HG03139 (cell line): ENCODE measurements around the gene DGCR2.
A peak's percentile ranks its signal among the peaks of the same experiment; 100 is the strongest.

Source experiments
- ATAC-seq: cut with Tn5 transposase; IDR thresholded peaks from one replicate; pipeline ENCODE4 v1.9.1; 2021; ENCODE audit not compliant: unreplicated experiment

The DGCR2 gene

DNA sequence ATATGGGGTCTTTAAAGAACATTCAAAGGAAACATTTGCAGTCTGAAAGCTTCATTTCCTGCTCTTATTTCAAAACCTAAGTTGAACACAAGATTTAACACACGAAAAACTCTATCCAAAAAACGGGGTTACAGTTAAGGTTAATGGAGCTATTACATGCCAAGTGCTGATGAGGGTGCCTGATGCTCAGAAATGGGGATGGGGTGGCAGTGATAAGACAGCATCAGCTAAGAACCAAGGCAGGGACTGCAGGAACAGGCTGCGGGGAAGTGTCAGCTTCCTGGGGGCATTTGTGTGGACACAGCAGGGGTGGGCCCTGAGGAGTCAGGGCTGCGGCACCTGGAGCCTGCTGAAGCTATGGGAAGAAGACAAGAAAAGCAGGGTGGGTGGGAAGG is 12.2 kb downstream of the DGCR2 start:
- ATAC-seq = no peak

DNA sequence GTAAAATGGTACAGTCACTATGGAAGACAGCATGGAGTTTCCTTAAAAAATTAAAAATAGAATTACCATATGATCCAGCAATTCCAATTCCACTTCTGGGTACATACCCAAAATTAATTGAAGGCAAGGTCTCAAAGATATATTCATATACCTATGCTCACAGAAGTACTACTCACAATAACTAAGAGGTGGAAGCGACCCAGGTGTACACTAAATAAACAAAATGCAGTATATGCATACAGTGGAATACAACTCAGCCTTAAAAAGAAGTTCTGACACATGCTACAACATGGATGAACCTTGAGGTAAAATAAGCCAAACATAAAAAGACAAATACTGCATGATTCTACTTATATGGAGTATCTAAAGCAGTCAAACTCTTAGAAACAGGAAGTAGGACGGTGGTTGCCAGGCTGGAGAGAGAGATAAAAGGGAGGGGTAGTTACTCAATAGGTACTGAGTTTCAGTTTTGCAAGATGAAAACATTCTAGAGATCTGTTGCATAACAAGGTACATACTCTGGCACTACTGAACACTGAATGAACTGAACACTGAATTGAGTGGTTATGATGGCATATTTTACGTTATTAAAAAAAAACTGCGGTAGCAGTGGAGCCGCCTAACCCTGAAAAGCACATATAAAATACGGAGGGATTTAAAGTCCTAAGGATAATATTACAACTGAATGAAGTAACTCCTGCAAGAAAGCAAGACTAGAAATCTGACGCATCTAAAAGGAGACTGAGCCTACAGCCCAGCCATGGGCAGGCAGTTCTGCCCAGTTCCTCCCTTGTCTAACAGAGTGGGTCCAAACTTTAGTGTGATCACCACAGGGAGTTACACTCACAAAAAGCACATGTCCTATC is 12.8 kb downstream of the DGCR2 start:
- peak; percentile 84 for ATAC-seq

DNA sequence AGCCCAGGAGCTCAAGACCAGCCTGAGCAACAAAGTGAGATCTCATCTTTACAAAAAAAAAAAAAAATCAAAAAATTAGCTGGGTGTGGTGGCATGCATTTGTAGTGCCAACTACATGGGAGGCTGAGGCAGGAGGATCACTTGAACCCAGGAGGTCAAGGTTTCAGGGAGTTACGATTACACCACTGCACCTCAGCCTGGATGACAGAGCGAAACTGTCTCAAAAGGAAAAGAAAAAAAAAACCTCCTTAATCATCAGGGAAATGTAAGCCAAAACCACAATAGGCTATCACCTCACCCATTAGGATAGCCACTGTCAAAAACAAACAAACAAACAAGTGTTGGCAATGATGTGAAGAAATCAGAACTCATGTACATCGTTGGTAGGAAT is 13.4 kb downstream of the DGCR2 start:
- ATAC-seq = no peak

DNA sequence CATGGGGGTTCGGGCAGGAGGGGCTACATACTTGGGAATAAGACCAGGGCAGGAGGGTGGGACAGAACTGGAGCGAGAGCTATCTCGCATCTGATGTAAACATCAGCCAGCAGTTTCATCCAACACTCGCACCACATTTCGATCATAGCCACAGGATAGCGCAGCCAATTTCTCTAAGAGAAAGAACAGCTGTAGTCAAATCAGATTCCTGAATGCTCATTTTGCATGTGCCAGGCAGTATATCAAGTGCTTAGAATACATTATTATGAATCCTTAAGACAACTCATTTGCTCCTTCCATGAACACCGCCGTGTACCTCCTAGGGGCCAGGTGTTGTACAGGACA is 14.5 kb downstream of the DGCR2 start:
- ATAC-seq = no peak

DNA sequence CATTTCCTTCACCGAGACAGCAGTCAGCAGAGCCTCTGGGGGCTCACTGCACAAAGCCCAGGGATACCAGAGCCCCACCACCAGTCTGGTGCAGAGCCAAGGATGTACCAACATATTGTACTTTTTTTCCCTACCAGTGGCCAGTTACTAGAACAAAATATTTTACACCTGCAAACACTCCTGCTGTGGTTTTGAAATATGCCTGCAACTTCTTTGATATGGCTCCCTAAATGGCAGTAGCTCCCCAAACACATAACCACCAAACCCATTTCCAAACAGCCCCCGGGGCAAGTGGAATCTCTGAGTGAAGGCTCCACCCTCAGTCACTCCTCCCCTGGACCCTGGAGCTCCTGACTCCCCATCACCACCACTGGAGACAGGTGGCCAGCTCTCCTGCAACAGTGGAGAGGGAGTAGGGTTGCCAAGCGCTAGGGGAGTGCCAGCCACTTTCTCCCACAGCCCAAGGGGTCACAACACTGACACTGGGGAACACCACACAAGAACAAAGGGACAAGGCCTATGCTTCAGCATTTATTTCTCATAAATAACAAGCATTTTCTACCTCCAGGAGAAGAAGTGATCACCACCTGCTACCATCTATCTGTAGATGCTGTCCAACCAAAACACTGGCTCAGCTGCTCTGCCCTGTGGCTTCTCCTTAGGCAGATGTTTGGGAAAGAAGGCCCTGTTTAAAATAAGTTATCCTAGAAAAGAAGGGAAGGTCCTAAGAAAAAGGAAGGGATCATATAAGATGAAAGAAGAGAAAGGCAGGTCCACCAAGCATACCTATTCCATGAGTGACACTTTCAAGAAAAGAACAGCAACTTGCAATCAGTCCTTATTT is 15.1 kb downstream of the DGCR2 start:
- no peak for ATAC-seq

GRCh38 chr22:19105867-19106802 is 16.1 kb downstream of the DGCR2 start:
- ATAC-seq = no peak

DNA sequence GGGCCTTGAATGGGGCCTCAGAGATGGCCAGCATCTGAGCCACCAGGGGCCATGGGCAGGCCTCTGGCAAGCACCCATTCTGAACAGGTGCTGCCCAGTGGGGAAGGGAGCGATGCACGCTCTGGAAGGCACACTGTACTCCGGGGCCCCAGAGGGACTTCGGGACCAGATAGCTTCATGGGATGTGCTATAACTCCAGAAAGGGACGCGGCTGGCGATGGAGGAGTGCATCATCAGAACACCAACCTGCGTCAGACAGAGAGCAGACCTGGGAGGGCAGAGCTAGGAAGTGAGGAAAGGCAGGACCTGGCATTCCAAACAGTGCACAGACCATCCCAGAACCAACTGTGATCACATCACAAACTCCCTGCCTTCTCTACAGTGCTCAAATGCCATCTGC is 16.8 kb downstream of the DGCR2 start:
- ATAC-seq = no peak

GRCh38 chr22:19103880-19104821 is 18.1 kb downstream of the DGCR2 start:
- ATAC-seq = no peak

DNA sequence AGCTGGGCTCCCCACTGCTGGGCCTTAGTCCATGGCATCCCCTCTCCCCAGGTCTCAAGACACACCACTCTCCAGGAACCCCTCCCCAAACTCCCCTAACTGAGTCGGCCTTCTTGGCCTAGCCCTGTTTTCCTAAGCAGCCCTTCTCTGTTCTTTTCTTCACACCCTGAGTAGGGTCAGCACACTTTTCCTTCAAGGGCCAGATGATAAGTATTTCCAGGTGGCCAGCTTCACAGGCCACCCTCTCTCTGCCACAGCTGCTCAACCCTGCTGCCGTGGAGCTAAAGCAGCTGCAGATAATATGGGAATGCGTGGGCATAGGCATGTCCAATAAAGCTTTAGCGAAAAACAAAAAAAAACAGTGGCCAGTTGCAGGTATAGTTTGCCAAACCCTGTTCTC is 24.1 kb downstream of the DGCR2 start:
- no peak for ATAC-seq

GRCh38 chr22:19097518-19097917 is 24.7 kb downstream of the DGCR2 start:
- ATAC-seq = no peak

- ATAC-seq = no peak
Measured at GRCh38 chr22:19096555-19096954, 25.7 kb downstream of the DGCR2 start.

GRCh38 chr22:19094393-19094997 is 27.7 kb downstream of the DGCR2 start:
- no peak for ATAC-seq

GRCh38 chr22:19092725-19093124 is 29.5 kb downstream of the DGCR2 start:
- ATAC-seq = no peak

DNA sequence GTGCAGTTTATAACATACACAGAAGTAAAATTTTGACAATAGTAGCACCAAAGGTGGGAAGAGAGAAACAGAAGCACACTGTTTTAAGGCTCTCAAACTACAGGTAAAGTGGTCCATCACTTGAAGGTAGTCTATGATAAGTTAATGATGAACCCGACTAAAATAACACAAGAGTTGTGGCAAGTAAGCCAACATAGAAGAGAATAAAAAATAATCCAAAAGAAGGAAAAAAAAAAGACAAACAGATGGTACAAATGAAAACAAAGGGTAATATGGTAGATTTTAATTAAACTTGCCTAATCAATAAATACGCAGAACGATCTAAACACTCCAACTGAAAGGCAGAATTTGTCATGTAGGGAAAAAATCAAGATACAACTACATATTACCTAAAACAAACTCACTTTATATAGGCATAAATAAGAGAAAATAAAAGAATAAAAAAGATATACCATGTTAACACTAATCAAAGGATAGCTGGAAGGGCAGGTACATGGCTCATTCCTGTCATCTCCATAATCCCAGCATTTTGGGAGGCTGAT is 31.6 kb downstream of the DGCR2 start:
- ATAC-seq = no peak

GRCh38 chr22:19090183-19090582 is 32.0 kb downstream of the DGCR2 start:
- ATAC-seq = no peak

GRCh38 chr22:19088866-19089595 is 33.2 kb downstream of the DGCR2 start:
- ATAC-seq = no peak

DNA sequence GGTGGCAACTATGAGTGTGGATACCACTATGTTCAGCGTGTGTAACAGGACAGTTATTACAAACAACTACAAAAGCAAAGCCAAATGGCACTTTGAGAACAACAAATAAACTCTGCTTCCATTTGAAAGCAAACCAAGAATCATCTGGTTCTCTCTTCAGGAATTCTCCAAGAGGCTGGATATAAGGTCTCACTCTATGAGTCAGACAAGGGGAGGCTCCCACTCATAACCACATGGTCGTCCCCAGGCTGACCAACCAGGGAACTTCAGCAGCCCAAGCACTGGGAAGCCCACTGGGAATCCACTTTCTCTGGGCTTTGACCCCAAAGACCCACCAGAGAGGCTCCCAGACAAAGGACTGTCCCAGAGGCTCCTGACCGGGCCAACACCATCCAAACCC is 35.3 kb downstream of the DGCR2 start:
- ATAC-seq = no peak

GRCh38 chr22:19086417-19086816 is 35.8 kb downstream of the DGCR2 start:
- no peak for ATAC-seq

- no peak for ATAC-seq
Measured at GRCh38 chr22:19085233-19085718, 36.9 kb downstream of the DGCR2 start.
